Measurements from ENCODE around the gene TEN1.
"Not testable (repeated sequence)": the region's sequence is repeated elsewhere in the genome, so short reads cannot be mapped to it uniquely, and the experiment has no call there.

The TEN1 gene

DNA sequence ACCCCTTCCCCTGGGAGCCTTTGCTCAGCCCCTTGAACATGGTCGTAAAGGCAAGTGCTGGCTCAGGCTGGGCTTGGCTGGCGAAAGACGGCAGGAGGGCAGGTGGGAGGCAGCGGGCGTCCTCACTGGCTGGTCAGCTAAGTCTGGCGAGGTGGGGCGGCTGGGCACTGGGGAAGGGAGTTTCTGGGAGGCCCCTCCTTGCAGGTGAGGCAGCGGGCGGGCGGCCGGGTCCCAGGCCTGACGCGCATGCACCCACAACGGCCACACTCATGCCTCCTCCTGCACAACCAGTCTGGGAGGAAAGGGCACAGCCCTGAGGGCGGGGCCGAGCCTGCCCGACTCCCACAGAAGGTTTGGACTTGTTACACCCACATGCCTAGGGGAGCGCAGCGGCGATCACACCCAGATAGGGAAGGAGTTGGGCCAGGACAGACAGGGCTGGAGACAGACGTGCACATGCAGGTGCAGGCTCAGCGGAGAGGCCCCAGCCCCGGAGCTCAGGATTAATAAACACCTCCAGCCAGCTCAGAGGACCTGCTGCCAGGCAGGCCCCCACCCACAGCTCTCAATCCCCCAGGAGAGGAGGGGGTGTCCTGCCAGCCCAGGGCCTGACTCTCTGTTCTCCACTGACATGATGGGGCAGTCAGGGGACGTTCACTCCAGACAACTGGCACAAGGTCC lies 48.3 kb downstream of the TEN1 start, which contains the start of gene EVPL:
Gene EVPL, minus strand, starts transcription at position 148 of the 681 bp plus-strand sequence. Its CDS starts 108 bp downstream, at position 40.
- Mint-ChIP-seq H3K4me3 (no peak within 1 kb of the TSS), H3K4me1 (peaks cover 11% of the 10 kb centered on the region), H3K9me3 (no peaks in the 10 kb centered on the region), H3K36me3 (ENCODE audit: insufficient read depth) (no peaks in the 10 kb centered on the region), H3K27me3 (no peaks in the 10 kb centered on the region), H3K27ac (ENCODE audit: low read depth) (no peak within 1 kb of the TSS)
- DNase-seq (ENCODE audit: low spot score in 2 of 2) (no peak), ATAC-seq (replicated peaks; ENCODE audit: extremely low read depth, poor library complexity, severe bottlenecking) (no peak)

- no peak overlapping the region for H3K4me3 Mint-ChIP-seq
- no peak overlapping the region for H3K27ac Mint-ChIP-seq (ENCODE audit: low read depth)
- DNase-seq (ENCODE audit: low spot score in 2 of 2) (no peak), ATAC-seq (replicated peaks; ENCODE audit: extremely low read depth, poor library complexity, severe bottlenecking) (no peak)
- no peaks in the 10 kb centered on the region for H3K9me3 Mint-ChIP-seq
- H3K4me1 Mint-ChIP-seq, result peaks cover 17% of the 10 kb centered on the region
- no peaks in the 10 kb centered on the region for H3K36me3 Mint-ChIP-seq (ENCODE audit: insufficient read depth)
- no peaks in the 10 kb centered on the region for H3K27me3 Mint-ChIP-seq
Measured at GRCh38 chr17:76032073-76032779, 53.2 kb downstream of the TEN1 start.

- H3K4me1 Mint-ChIP-seq, result peaks cover 17% of the 10 kb centered on the region
- H3K27ac Mint-ChIP-seq (ENCODE audit: low read depth), result no peak overlapping the region
- H3K9me3 Mint-ChIP-seq, result no peaks in the 10 kb centered on the region
- no peaks in the 10 kb centered on the region for H3K27me3 Mint-ChIP-seq
- no peak for ATAC-seq (replicated peaks; ENCODE audit: extremely low read depth, poor library complexity, severe bottlenecking)
- no peak for DNase-seq (ENCODE audit: low spot score in 2 of 2)
- H3K4me3 Mint-ChIP-seq, result no peak overlapping the region
- no peaks in the 10 kb centered on the region for H3K36me3 Mint-ChIP-seq (ENCODE audit: insufficient read depth)
Measured at GRCh38 chr17:76032780-76033108, 53.7 kb downstream of the TEN1 start.

DNA sequence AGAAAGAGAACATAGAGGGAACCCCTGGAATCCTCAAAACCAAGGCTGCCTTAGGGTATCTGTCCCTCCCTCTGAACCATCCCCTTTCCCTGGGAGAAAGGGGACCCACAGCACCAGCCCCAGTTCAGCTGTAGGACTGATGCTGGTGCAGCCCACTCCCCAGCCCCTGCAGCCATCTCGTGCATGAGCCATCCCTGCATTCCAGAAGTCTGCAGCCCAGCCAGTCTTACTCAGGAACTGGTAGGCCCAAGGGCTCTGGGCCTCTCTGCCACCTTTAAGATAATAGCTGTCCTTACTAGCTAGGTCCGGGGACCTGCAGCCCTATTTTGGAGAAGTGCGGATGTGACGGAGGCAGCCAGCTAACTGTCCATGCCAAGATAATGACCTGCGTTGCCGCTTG lies 54.1 kb downstream of the TEN1 start:
- no peaks in the 10 kb centered on the region for H3K9me3 Mint-ChIP-seq
- peaks cover 2% of the 10 kb centered on the region for H3K36me3 Mint-ChIP-seq (ENCODE audit: insufficient read depth)
- H3K27ac Mint-ChIP-seq (ENCODE audit: low read depth), result no peak overlapping the region
- DNase-seq (ENCODE audit: low spot score in 2 of 2) (no peak), ATAC-seq (replicated peaks; ENCODE audit: extremely low read depth, poor library complexity, severe bottlenecking) (no peak)
- no peak overlapping the region for H3K4me3 Mint-ChIP-seq
- no peaks in the 10 kb centered on the region for H3K27me3 Mint-ChIP-seq
- peaks cover 17% of the 10 kb centered on the region for H3K4me1 Mint-ChIP-seq

DNA sequence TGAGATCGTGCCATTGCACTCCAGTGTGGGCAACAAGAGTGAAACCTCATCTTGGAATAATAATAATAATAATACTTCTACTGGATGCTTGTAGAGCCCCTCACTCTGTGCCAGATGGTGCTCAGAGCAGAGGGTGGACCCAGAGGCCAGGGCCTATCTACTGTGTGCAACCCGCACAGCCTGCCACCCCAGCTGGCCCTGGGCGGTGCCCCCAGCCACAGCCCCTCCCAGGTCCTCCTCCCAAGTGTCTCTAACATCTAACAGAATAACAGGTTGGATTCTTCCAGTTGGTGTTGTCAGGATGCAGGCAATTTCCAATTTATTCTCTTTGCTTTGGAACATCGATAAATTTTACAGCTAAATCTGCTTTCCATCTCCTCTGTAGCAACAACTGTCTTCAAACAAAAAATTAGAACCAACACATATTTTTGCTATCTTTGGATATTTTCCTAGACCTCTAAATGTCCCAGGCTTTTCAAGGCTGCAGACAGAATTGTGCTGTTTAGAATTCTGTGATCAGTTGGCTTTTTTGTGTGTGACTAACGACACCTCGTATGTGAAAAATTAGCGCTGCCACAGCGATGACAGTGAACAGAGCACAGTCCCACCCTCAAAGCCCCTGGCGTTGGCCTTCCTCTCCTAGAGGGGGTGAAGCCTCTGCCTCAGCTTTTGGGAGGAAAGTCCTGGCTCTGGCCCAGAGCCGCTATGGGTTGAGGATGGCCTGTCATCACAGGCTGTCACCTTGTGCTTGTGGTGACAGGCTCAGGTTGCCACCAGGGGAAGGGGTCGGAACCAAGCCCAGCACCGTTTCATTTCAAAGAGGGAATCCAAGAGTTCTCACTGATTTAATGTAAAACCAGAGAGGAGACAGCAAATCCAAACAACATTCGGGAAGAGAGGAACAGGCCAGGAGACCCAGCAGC lies 55.6 kb downstream of the TEN1 start:
- no peak for DNase-seq (ENCODE audit: low spot score in 2 of 2)
- ATAC-seq (replicated peaks; ENCODE audit: extremely low read depth, poor library complexity, severe bottlenecking), result no peak
- no peak overlapping the region for H3K4me3 Mint-ChIP-seq
- H3K4me1 Mint-ChIP-seq, result peaks cover 9% of the 10 kb centered on the region
- peaks cover 12% of the 10 kb centered on the region for H3K36me3 Mint-ChIP-seq (ENCODE audit: insufficient read depth)
- no peaks in the 10 kb centered on the region for H3K9me3 Mint-ChIP-seq
- no peak overlapping the region for H3K27ac Mint-ChIP-seq (ENCODE audit: low read depth)
- H3K27me3 Mint-ChIP-seq, result no peaks in the 10 kb centered on the region

DNA sequence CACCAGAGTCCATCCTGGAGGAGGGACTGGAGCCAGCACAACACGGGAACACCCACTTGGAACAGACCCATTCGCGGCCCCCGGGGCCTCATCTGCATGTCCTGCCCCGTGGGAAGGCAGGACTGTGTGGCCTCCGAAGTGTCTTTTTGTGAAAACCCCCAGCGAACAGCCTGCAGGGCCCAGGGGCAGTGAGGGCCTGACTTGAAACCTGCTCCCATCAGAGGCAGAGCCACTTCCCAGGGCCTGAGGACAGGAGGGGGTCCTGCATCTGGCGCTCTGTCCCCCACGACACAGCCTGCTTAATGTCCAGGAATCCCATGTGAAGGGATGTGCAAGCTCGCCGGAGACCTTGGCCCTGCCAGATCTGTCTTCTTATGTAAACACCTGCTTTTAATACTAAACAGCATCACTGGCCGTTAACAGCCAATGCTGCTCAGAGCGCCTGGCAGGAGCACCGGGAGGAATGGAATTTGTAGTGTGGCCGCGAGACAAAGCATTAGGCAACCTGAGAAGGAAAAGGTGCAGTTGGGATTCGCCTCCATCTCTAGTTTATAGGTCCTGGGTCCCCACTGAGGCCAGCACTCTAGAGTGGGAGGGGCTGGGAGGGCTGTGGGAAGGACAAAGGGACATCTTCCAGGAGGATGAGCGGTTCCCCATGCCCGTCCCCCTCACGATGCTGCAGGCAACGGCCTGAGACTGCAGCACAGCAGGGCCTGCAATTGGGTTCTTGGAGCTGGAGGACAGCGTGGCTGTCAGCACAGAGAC lies 57.6 kb downstream of the TEN1 start:
- DNase-seq (ENCODE audit: low spot score in 2 of 2) (no peak), ATAC-seq (replicated peaks; ENCODE audit: extremely low read depth, poor library complexity, severe bottlenecking) (no peak)
- no peak overlapping the region for H3K4me3 Mint-ChIP-seq
- H3K9me3 Mint-ChIP-seq, result no peaks in the 10 kb centered on the region
- peaks cover 22% of the 10 kb centered on the region for H3K36me3 Mint-ChIP-seq (ENCODE audit: insufficient read depth)
- peaks cover 5% of the 10 kb centered on the region for H3K4me1 Mint-ChIP-seq
- no peak overlapping the region for H3K27ac Mint-ChIP-seq (ENCODE audit: low read depth)
- no peaks in the 10 kb centered on the region for H3K27me3 Mint-ChIP-seq

GRCh38 chr17:76038050-76038449 lies 59.0 kb downstream of the TEN1 start:
- no peak for ATAC-seq (replicated peaks; ENCODE audit: extremely low read depth, poor library complexity, severe bottlenecking)
- H3K27me3 Mint-ChIP-seq, result no peaks in the 10 kb centered on the region
- no peak overlapping the region for H3K4me3 Mint-ChIP-seq
- H3K4me1 Mint-ChIP-seq, result peaks cover 5% of the 10 kb centered on the region
- DNase-seq (ENCODE audit: low spot score in 2 of 2), result no peak
- H3K27ac Mint-ChIP-seq (ENCODE audit: low read depth), result no peak overlapping the region
- peaks cover 29% of the 10 kb centered on the region for H3K36me3 Mint-ChIP-seq (ENCODE audit: insufficient read depth)
- H3K9me3 Mint-ChIP-seq, result no peaks in the 10 kb centered on the region

GRCh38 chr17:76039121-76039520 lies 60.1 kb downstream of the TEN1 start:
- DNase-seq (ENCODE audit: low spot score in 2 of 2) (no peak), ATAC-seq (replicated peaks; ENCODE audit: extremely low read depth, poor library complexity, severe bottlenecking) (no peak)
- H3K27ac Mint-ChIP-seq (ENCODE audit: low read depth), result peak overlapping the region; percentile 41
- H3K27me3 Mint-ChIP-seq, result no peaks in the 10 kb centered on the region
- peaks cover 5% of the 10 kb centered on the region for H3K4me1 Mint-ChIP-seq
- no peak overlapping the region for H3K4me3 Mint-ChIP-seq
- peaks cover 37% of the 10 kb centered on the region for H3K36me3 Mint-ChIP-seq (ENCODE audit: insufficient read depth)
- no peaks in the 10 kb centered on the region for H3K9me3 Mint-ChIP-seq

GRCh38 chr17:76040376-76040775 lies 61.3 kb downstream of the TEN1 start:
- peaks cover 46% of the 10 kb centered on the region for H3K36me3 Mint-ChIP-seq (ENCODE audit: insufficient read depth)
- H3K4me1 Mint-ChIP-seq, result no peaks in the 10 kb centered on the region
- no peak for DNase-seq (ENCODE audit: low spot score in 2 of 2)
- no peak overlapping the region for H3K27ac Mint-ChIP-seq (ENCODE audit: low read depth)
- no peak for ATAC-seq (replicated peaks; ENCODE audit: extremely low read depth, poor library complexity, severe bottlenecking)
- no peak overlapping the region for H3K4me3 Mint-ChIP-seq
- H3K9me3 Mint-ChIP-seq, result no peaks in the 10 kb centered on the region
- H3K27me3 Mint-ChIP-seq, result no peaks in the 10 kb centered on the region

- H3K27me3 Mint-ChIP-seq; H3K27ac Mint-ChIP-seq (ENCODE audit: low read depth); H3K9me3 Mint-ChIP-seq; H3K4me3 Mint-ChIP-seq; ATAC-seq (replicated peaks; ENCODE audit: extremely low read depth, poor library complexity, severe bottlenecking); H3K4me1 Mint-ChIP-seq; DNase-seq (ENCODE audit: low spot score in 2 of 2): not testable (repeated sequence)
- H3K36me3 Mint-ChIP-seq (ENCODE audit: insufficient read depth), result peaks cover 62% of the 10 kb centered on the region
Measured at GRCh38 chr17:76042868-76043267, 63.8 kb downstream of the TEN1 start.

- not testable (repeated sequence) for H3K4me3 Mint-ChIP-seq; H3K27me3 Mint-ChIP-seq; H3K9me3 Mint-ChIP-seq; H3K27ac Mint-ChIP-seq (ENCODE audit: low read depth); DNase-seq (ENCODE audit: low spot score in 2 of 2); H3K4me1 Mint-ChIP-seq; ATAC-seq (replicated peaks; ENCODE audit: extremely low read depth, poor library complexity, severe bottlenecking)
- peaks cover 62% of the 10 kb centered on the region for H3K36me3 Mint-ChIP-seq (ENCODE audit: insufficient read depth)
Measured at GRCh38 chr17:76044475-76045007, 65.5 kb downstream of the TEN1 start.

GRCh38 chr17:76046064-76046463 lies 67.0 kb downstream of the TEN1 start:
- peaks cover 67% of the 10 kb centered on the region for H3K36me3 Mint-ChIP-seq (ENCODE audit: insufficient read depth)
- H3K27me3 Mint-ChIP-seq, result no peaks in the 10 kb centered on the region
- peaks cover 5% of the 10 kb centered on the region for H3K4me1 Mint-ChIP-seq
- H3K4me3 Mint-ChIP-seq, result no peak overlapping the region
- DNase-seq (ENCODE audit: low spot score in 2 of 2), result no peak
- H3K9me3 Mint-ChIP-seq, result no peaks in the 10 kb centered on the region
- H3K27ac Mint-ChIP-seq (ENCODE audit: low read depth), result no peak overlapping the region
- ATAC-seq (replicated peaks; ENCODE audit: extremely low read depth, poor library complexity, severe bottlenecking), result no peak
